GM12878 (cell line): ENCODE data around the gene CCDC106. TPM values are rescaled to one million over a fixed set of nuclear protein-coding genes. Genes with fewer than 3 reads are reported as not detected.

Source experiments
- ATAC-seq: fragments of 200-7000 bp; cut with Tn5 transposase; 3 replicates; pipeline ENCODE4 v1.9.1; 2020; ENCODE audit warnings: mild to moderate bottlenecking, moderate library complexity
- BruUV-seq: library from RNA; stranded (reverse); fragments of 400-500 nt; replicated peaks from 2 replicates; lab custom pipeline; 2021; lab: Mats Ljungman, UMichigan
- CTCF ChIA-PET: fragments of 300-600 bp; sonication (Branson Sonifier 250); formaldehyde crosslinking; extraction: SDS; loops from one replicate; lab custom pipeline; 2021; ENCODE audit warnings: inconsistent platforms; lab: Yijun Ruan, JAX
- POLR2A ChIA-PET: fragments of 350-600 bp; formaldehyde crosslinking; extraction: SDS; loops from one replicate; lab custom pipeline; 2021; ENCODE audit warnings: inconsistent platforms; lab: Charles Lee
- RAD21 ChIA-PET: fragments of 300-600 bp; sonication (Branson Sonifier 250); formaldehyde crosslinking; loops from one replicate; lab custom pipeline; 2023; ENCODE audit warnings: antibody characterized with exemption; ENCODE audit not compliant: unreplicated experiment; lab: Charles Lee
- SMC1A ChIA-PET: fragments of 300-600 bp; sonication (Branson Sonifier 250); formaldehyde crosslinking; loops from one replicate; lab custom pipeline; 2023; ENCODE audit not compliant: unreplicated experiment, uncharacterized antibody; lab: Charles Lee
- DNase-seq: peaks from one replicate; pipeline ENCODE4 v3.0.0-alpha.2; 2011; ENCODE audit warnings: low read depth, low spot score
- FAIRE-seq: peaks from 3 replicates; lab custom pipeline; 2011; peaks lifted over from hg19 to GRCh38; lab: Jason Lieb, UNC
- H2AFZ ChIP-seq: 2 replicates; pipeline ENCODE4 v1.6.0; 2011; ENCODE audit warnings: low read depth, low read length, control low read depth; ENCODE audit not compliant: control insufficient read depth
- H3K27ac ChIP-seq: 2 replicates; pipeline ENCODE4 v1.5.1; 2011; ENCODE audit warnings: control low read depth; ENCODE audit not compliant: control insufficient read depth, insufficient read depth
- H3K27me3 ChIP-seq, 2 experiments: replicated peaks in 1 of 2; 2 replicates each; pipeline versions ENCODE4 v1.6.0 to v1.6.1; 2011; ENCODE audit warnings: low read length in 1 of 2; ENCODE audit not compliant: control insufficient read depth in 2 of 2, insufficient read depth in 2 of 2
- H3K36me3 ChIP-seq, 2 experiments: 2 replicates each; pipeline ENCODE4 v1.5.1; 2011; ENCODE audit warnings: low read length in 1 of 2; ENCODE audit not compliant: control insufficient read depth in 2 of 2, insufficient read depth in 2 of 2
- H3K4me1 ChIP-seq: 2 replicates; pipeline ENCODE4 v1.6.1; 2011; ENCODE audit warnings: mild to moderate bottlenecking, low read length, moderate library complexity, mixed read lengths; ENCODE audit not compliant: control insufficient read depth, insufficient read depth
- H3K4me2 ChIP-seq: 2 replicates; pipeline ENCODE4 v1.6.0; 2011; ENCODE audit warnings: control low read depth; ENCODE audit not compliant: control insufficient read depth, insufficient read depth
- H3K4me3 ChIP-seq: fragments of 200-600 bp; sonication (generic); 2 replicates; pipeline ENCODE4 v1.5.1; 2016
- H3K79me2 ChIP-seq: 2 replicates; pipeline ENCODE4 v1.6.0; 2011; ENCODE audit warnings: low read length; ENCODE audit not compliant: control insufficient read depth, insufficient read depth
- H3K9ac ChIP-seq: 2 replicates; pipeline ENCODE4 v1.8.0; 2011; ENCODE audit warnings: low read length, control low read depth, mixed read lengths; ENCODE audit not compliant: control insufficient read depth, insufficient read depth
- H3K9me3 ChIP-seq: replicated peaks from 3 replicates; pipeline ENCODE4 v1.5.1; 2011; ENCODE audit warnings: mild to moderate bottlenecking, low read length; ENCODE audit not compliant: control insufficient read depth, insufficient read depth
- H4K20me1 ChIP-seq: 2 replicates; pipeline ENCODE4 v1.6.0; 2011; ENCODE audit not compliant: control insufficient read depth, insufficient read depth
- ATF2 ChIP-seq: IDR thresholded peaks from 2 replicates; pipeline ENCODE4 v1.6.1; 2012; ENCODE audit warnings: low read length, inconsistent platforms
- BRCA1 ChIP-seq: IDR thresholded peaks from 2 replicates; pipeline ENCODE4 v1.6.1; 2011; ENCODE audit warnings: low read depth, low read length, improper control_type of control experiment
- FOXK2 ChIP-seq: fragments of 450-650 bp; IDR thresholded peaks from 2 replicates; pipeline ENCODE4 v1.6.1; 2017; ENCODE audit warnings: mild to moderate bottlenecking, moderate library complexity
- POLR2A ChIP-seq: IDR thresholded peaks from 2 replicates; pipeline ENCODE4 v1.6.1; 2011; ENCODE audit warnings: low read depth, mild to moderate bottlenecking, low read length
- PRDM15 ChIP-seq: fragments of 450-650 bp; formaldehyde crosslinking; IDR thresholded peaks from 2 replicates; pipeline ENCODE4 v1.4.0; 2020; ENCODE audit warnings: mild to moderate bottlenecking, moderate library complexity
- SMAD5 ChIP-seq: IDR thresholded peaks from 2 replicates; pipeline ENCODE4 v1.6.1; 2016; ENCODE audit warnings: antibody characterized with exemption, low read depth
- SREBF2 ChIP-seq: IDR thresholded peaks from 2 replicates; pipeline ENCODE4 v1.6.1; 2012; ENCODE audit warnings: mild to moderate bottlenecking, low read length
- TCF3 ChIP-seq: IDR thresholded peaks from 2 replicates; pipeline ENCODE4 v1.6.1; 2012; ENCODE audit warnings: low read depth, mild to moderate bottlenecking, low read length, borderline replicate concordance; ENCODE audit not compliant: insufficient read depth
- WGBS: methylation state at CpG from one replicate; pipeline ENCODE4 v1.1.6; 2016; ENCODE audit warnings: low lambda C conversion rate; ENCODE audit not compliant: insufficient replicate concordance, insufficient coverage; ENCODE audit errors: missing lambda C conversion rate; 5-methylcytosine and 5-hydroxymethylcytosine counted together
- in situ Hi-C: fragments of 300-500 bp; cut with MboI; formaldehyde crosslinking; loops from 9 replicates; pipeline ENCODE4 v1.14.3; 2018; ENCODE audit warnings: mixed read lengths
- intact Hi-C: fragments of 100-400 bp; cut with micrococcal nuclease; formaldehyde crosslinking; loops from one replicate; pipeline ENCODE4 v1.14.2; 2022; ENCODE audit not compliant: unreplicated experiment
- polyA plus RNA-seq, 11 experiments: library from polyadenylated mRNA; depleted of rRNA in 4 of 11; unstranded in 6 of 11; stranded (reverse) in 5 of 11; fragments of >200 nt; fragmentation: Nextera tagmentation in 4 of 11; fragmentation: Illumina TruSeq in 1 of 11; extraction: Ambion mirVana in 4 of 11; extraction: Trizol in 1 of 11; gene quantifications; 1 replicate in 1 of 11; 2 replicates in 10 of 11; pipeline versions ENCODE4 v1.2.1 to v1.2.3, GENCODE V29; 2011 to 2016; ENCODE audit warnings: inconsistent platforms in 2 of 11, missing spikeins in 2 of 11, low read depth in 1 of 11
- total RNA-seq, 4 experiments: library from RNA; depleted of rRNA in 3 of 4; stranded (reverse); fragments of >200 nt in 3 of 4; fragmentation: Illumina TruSeq in 1 of 4; extraction: Trizol in 1 of 4; gene quantifications; 2 replicates each; pipeline versions ENCODE4 v1.2.1 to v1.2.3, GENCODE V29; 2013 to 2021

CCDC106 gene
- total and polyA plus RNA-seq, 10 of the 15 experiments (the other 5 are each of a cell fraction or from before 2014, with no cell fraction given) = 0.04 to 35.9 (median 19.8) TPM

- TF ChIP-seq PRDM15 (CRISPR knock-in tag) = no peak
- no peak for TF ChIP-seq SREBF2
- no peak for TF ChIP-seq FOXK2
- no peak for TF ChIP-seq BRCA1
Measured at GRCh38 chr19:55668603-55669348, 20.8 kb downstream of the CCDC106 start (continued).

- peaks cover 26 to 47% of the 10 kb centered on the region in 2 experiments for H3K36me3 ChIP-seq
- WGBS = 93% methylated on average over 26 of the region's 43 CpGs
- in situ Hi-C loops (loop anchor here (25.0 kb wide), 1 partner anchor 1532 kb away; the partner anchor contains the start of gene CNOT3), intact Hi-C loops (no loop called here)
- no peak overlapping the region for H2AFZ ChIP-seq
- ChIA-PET CTCF (interaction anchor here (1.0 kb wide), 1 partner anchor 37 kb away, joined by 5 read pairs; no protein-coding TSS in a partner anchor), SMC1A (no interaction called here), RAD21 (no interaction called here), POLR2A (interaction anchor here (0.6 kb wide), 1 partner anchor 278 kb away, joined by 4 read pairs; no protein-coding TSS in a partner anchor)
- H3K27me3 ChIP-seq = no peaks in the 10 kb centered on the region
- H3K4me3 ChIP-seq = no peak overlapping the region
- FAIRE-seq (no peak), ATAC-seq (no peak), DNase-seq (no peak)
- H3K27ac ChIP-seq = no peak overlapping the region
- BruUV-seq = no TSS peak
- H3K79me2 ChIP-seq = peaks cover 16% of the 10 kb centered on the region
- H3K9me3 ChIP-seq = no peaks in the 10 kb centered on the region
- peaks cover 16% of the 10 kb centered on the region for H4K20me1 ChIP-seq
- no peak overlapping the region for H3K4me2 ChIP-seq
- no peaks in the 10 kb centered on the region; the same call in 1 of the 2 replicates for H3K4me1 ChIP-seq
- TF ChIP-seq SMAD5 = no peak
- TF ChIP-seq ATF2 = no peak
- peak; percentile 19; the same call in 1 of the 2 replicates for TF ChIP-seq POLR2A
- no peak for TF ChIP-seq TCF3
- H3K9ac ChIP-seq = no peak overlapping the region
Measured at GRCh38 chr19:55669418-55670279, 21.6 kb downstream of the CCDC106 start.
